HepG2 (cell line): ENCODE measurements around the gene TNFSF10.

Experiments
- MAZ ChIP-seq, 2 experiments: sonication (generic) in 1 of 2; formaldehyde crosslinking in 1 of 2; IDR thresholded peaks; 2 replicates each; pipeline versions ENCODE4 v1.5.0 to v1.6.1; 2012 to 2020; ENCODE audit warnings: low read depth in 2 of 2, mild to moderate bottlenecking in 2 of 2, borderline replicate concordance in 1 of 2, improper control_type of control experiment in 1 of 2, low read length in 1 of 2, missing genetic modification reagents in 1 of 2, moderate library complexity in 1 of 2
- RBM39 ChIP-seq: fragments of 200-400 bp; formaldehyde crosslinking; IDR thresholded peaks from one replicate; pipeline ENCODE4 v1.6.1; 2018; ENCODE audit warnings: antibody characterized with exemption, mild to moderate bottlenecking, low read depth, low read length; ENCODE audit not compliant: poor library complexity, severe bottlenecking
- ZNF720 ChIP-seq: sonication (generic); formaldehyde crosslinking; IDR thresholded peaks from 2 replicates; pipeline ENCODE4 v1.4.0; 2020; ENCODE audit warnings: missing genetic modification reagents

- no peak for TF ChIP-seq RBM39
- TF ChIP-seq ZNF720, result no peak
- no peak for TF ChIP-seq MAZ (IDR thresholded peaks at IDR 0.05; ENCODE audit: borderline replicate concordance, low read depth, low read length)
- TF ChIP-seq MAZ (CRISPR knock-in tag; IDR thresholded peaks at IDR 0.05; ENCODE audit: low read depth), result no peak
These were observed 8.6 kb downstream of the TNFSF10 start for GRCh38 chr3:172514678-172515077.
